K562 (cell line): Measurements from ENCODE around the gene LATS2. TPM values are rescaled to one million over a fixed set of nuclear protein-coding genes. Genes with fewer than 3 reads are reported as not detected.
A peak's percentile ranks its signal among the peaks of the same experiment; 100 is the strongest.

ENCODE experiments used
- ATAC-seq: fragments of 200-7000 bp; cut with Tn5 transposase; 3 replicates; pipeline ENCODE4 v1.9.1; 2020; ENCODE audit warnings: moderate library complexity
- BruUV-seq: library from RNA; stranded (reverse); fragments of 400-500 nt; replicated peaks from 2 replicates; lab custom pipeline; 2021; lab: Mats Ljungman, UMichigan
- CTCF ChIA-PET: fragments of 300-600 bp; formaldehyde crosslinking; extraction: SDS; loops from one replicate; lab custom pipeline; 2021; ENCODE audit warnings: low intra/inter-chr PET ratio; lab: Yijun Ruan, JAX
- POLR2A ChIA-PET: fragments of 300-600, 350-650 bp; sonication (Branson Sonifier 250); formaldehyde crosslinking; extraction: SDS; loops from one replicate; lab custom pipeline; 2021; ENCODE audit warnings: antibody characterized with exemption, inconsistent platforms; lab: Yijun Ruan, JAX
- DNase-seq, 4 experiments: peaks; one replicate each; pipeline versions ENCODE4 v3.0.0 to v3.0.0-alpha.2; 2011 to 2018; ENCODE audit warnings: low spot score in 3 of 4, mixed read lengths in 3 of 4; ENCODE audit errors: extremely low read depth in 1 of 4
- FAIRE-seq: peaks from 2 replicates; lab custom pipeline; 2011; peaks lifted over from hg19 to GRCh38; lab: Jason Lieb, UNC
- H2AFZ ChIP-seq: 2 replicates; pipeline ENCODE4 v1.6.0; 2011; ENCODE audit warnings: low read depth, low read length, control low read depth, inconsistent platforms
- H3K27ac ChIP-seq: fragments of 200-600 bp; 3 replicates; pipeline ENCODE4 v1.8.0; 2011; ENCODE audit warnings: low read depth, mild to moderate bottlenecking, control low read depth, inconsistent platforms, low read length, moderate library complexity, mixed read lengths; ENCODE audit errors: extremely low read depth
- H3K27me3 ChIP-seq, 2 experiments: fragments of 300-600 bp in 1 of 2; 2 replicates in 1 of 2; 3 replicates in 1 of 2; pipeline versions ENCODE4 v1.6.0 to v1.8.0; 2011; ENCODE audit warnings: inconsistent platforms in 2 of 2, low read length in 2 of 2, mild to moderate bottlenecking in 1 of 2, mixed read lengths in 1 of 2, moderate library complexity in 1 of 2; ENCODE audit not compliant: control insufficient read depth in 2 of 2, insufficient read depth in 2 of 2
- H3K36me3 ChIP-seq: fragments of 300-600 bp; 3 replicates; pipeline ENCODE4 v1.8.0; 2011; ENCODE audit warnings: mild to moderate bottlenecking, low read length, inconsistent platforms; ENCODE audit not compliant: control insufficient read depth, insufficient read depth
- H3K4me1 ChIP-seq, 2 experiments: fragments of 200-600 bp in 1 of 2; replicated peaks in 1 of 2; 2 replicates in 1 of 2; 3 replicates in 1 of 2; pipeline versions ENCODE4 v1.5.1 to v1.8.0; 2011; ENCODE audit warnings: inconsistent platforms in 2 of 2, low read length in 2 of 2, mild to moderate bottlenecking in 1 of 2, mixed read lengths in 1 of 2, moderate library complexity in 1 of 2; ENCODE audit not compliant: control insufficient read depth in 2 of 2, insufficient read depth in 2 of 2
- H3K4me2 ChIP-seq: 2 replicates; pipeline ENCODE4 v1.6.1; 2011; ENCODE audit warnings: low read length, control low read depth, inconsistent platforms, mixed read lengths; ENCODE audit not compliant: insufficient read depth
- H3K4me3 ChIP-seq: fragments of 200-600 bp; sonication (generic), shearing (Covaris generic); 2 replicates; pipeline ENCODE4 v1.5.1; 2016; ENCODE audit warnings: control low read depth, inconsistent platforms
- H3K79me2 ChIP-seq: fragments of 200-600 bp; 3 replicates; pipeline ENCODE4 v1.8.0; 2011; ENCODE audit warnings: low read length, inconsistent platforms; ENCODE audit not compliant: control insufficient read depth, insufficient read depth
- H3K9ac ChIP-seq, 2 experiments: 2 replicates each; pipeline versions ENCODE4 v1.6.0 to v1.6.1; 2011; ENCODE audit warnings: low read depth in 2 of 2, low read length in 2 of 2, control low read depth in 1 of 2, inconsistent platforms in 1 of 2, mild to moderate bottlenecking in 1 of 2, mixed read lengths in 1 of 2; ENCODE audit not compliant: insufficient read depth in 1 of 2
- H3K9me1 ChIP-seq: one replicate; pipeline ENCODE4 v1.6.0; 2011; ENCODE audit warnings: inconsistent platforms, mild to moderate bottlenecking, low read length, moderate library complexity; ENCODE audit not compliant: control insufficient read depth, insufficient read depth
- H3K9me3 ChIP-seq: replicated peaks from 2 replicates; pipeline ENCODE4 v1.5.1; 2011; ENCODE audit warnings: low read depth, low read length, inconsistent platforms; ENCODE audit not compliant: control insufficient read depth, insufficient read depth
- H4K20me1 ChIP-seq: replicated peaks from 2 replicates; pipeline ENCODE4 v1.6.1; 2011; ENCODE audit warnings: low read length, inconsistent platforms, mixed read lengths; ENCODE audit not compliant: control insufficient read depth, insufficient read depth
- CHD1 ChIP-seq: fragments of 200-600 bp; sonication (generic); IDR thresholded peaks from one replicate; pipeline ENCODE4 v1.6.1; 2012; ENCODE audit warnings: mild to moderate bottlenecking, moderate library complexity, low read length, inconsistent platforms
- CHD2 ChIP-seq: IDR thresholded peaks from 2 replicates; pipeline ENCODE4 v1.6.1; 2011; ENCODE audit warnings: low read depth, low read length
- DDX20 ChIP-seq: fragments of 450-650 bp; IDR thresholded peaks from 2 replicates; pipeline ENCODE4 v1.6.1; 2016; ENCODE audit warnings: missing genetic modification characterization, low read depth, mild to moderate bottlenecking, missing compliant biosample characterization, moderate library complexity
- DPF2 ChIP-seq: fragments of 450-650 bp; IDR thresholded peaks from 2 replicates; pipeline ENCODE4 v1.6.1; 2016
- E2F5 ChIP-seq: sonication (generic); formaldehyde crosslinking; IDR thresholded peaks from 2 replicates; pipeline ENCODE4 v1.8.0; 2022; ENCODE audit warnings: mild to moderate bottlenecking, missing genetic modification reagents
- ELF1 ChIP-seq: fragments of 200-800 bp; sonication (Bioruptor generic); IDR thresholded peaks from 2 replicates; pipeline ENCODE4 v1.6.1; 2016; ENCODE audit warnings: missing genetic modification characterization, missing compliant biosample characterization
- L3MBTL2 ChIP-seq: fragments of 450-650 bp; IDR thresholded peaks from 2 replicates; pipeline ENCODE4 v1.6.1; 2016; ENCODE audit warnings: mild to moderate bottlenecking, moderate library complexity
- MECOM ChIP-seq: fragments of 250-450 bp; sonication (Bioruptor Pico); IDR thresholded peaks from 2 replicates; pipeline ENCODE4 v1.8.0; 2022; ENCODE audit warnings: inconsistent platforms
- MEIS2 ChIP-seq: fragments of 450-650 bp; IDR thresholded peaks from 2 replicates; pipeline ENCODE4 v1.6.1; 2014; ENCODE audit warnings: mild to moderate bottlenecking; ENCODE audit not compliant: partially characterized antibody
- NCOR1 ChIP-seq: fragments of 450-650 bp; IDR thresholded peaks from 2 replicates; pipeline ENCODE4 v1.6.1; 2016; ENCODE audit warnings: mild to moderate bottlenecking, moderate library complexity
- PHF20 ChIP-seq: fragments of 450-650 bp; IDR thresholded peaks from 2 replicates; pipeline ENCODE4 v1.6.1; 2018; ENCODE audit not compliant: partially characterized antibody
- RCOR1 ChIP-seq, 2 experiments: IDR thresholded peaks; 2 replicates each; pipeline ENCODE4 v1.6.1; 2012; ENCODE audit warnings: low read depth in 2 of 2, low read length in 2 of 2, borderline replicate concordance in 1 of 2, improper control_type of control experiment in 1 of 2
- SIX5 ChIP-seq, 2 experiments: IDR thresholded peaks; 2 replicates each; pipeline ENCODE4 v1.6.1; 2011; ENCODE audit warnings: low read length in 2 of 2, borderline replicate concordance in 1 of 2, low read depth in 1 of 2, mild to moderate bottlenecking in 1 of 2, moderate library complexity in 1 of 2; ENCODE audit not compliant: insufficient read depth in 1 of 2
- SMAD1 ChIP-seq: fragments of 150-350 bp; IDR thresholded peaks from 2 replicates; pipeline ENCODE4 v1.6.1; 2014; ENCODE audit warnings: low read length, low read depth; ENCODE audit not compliant: partially characterized antibody
- SOX6 ChIP-seq: fragments of 450-650 bp; IDR thresholded peaks from 2 replicates; pipeline ENCODE4 v1.6.1; 2014; ENCODE audit warnings: mild to moderate bottlenecking
- SUPT5H ChIP-seq: fragments of 450-650 bp; IDR thresholded peaks from 2 replicates; pipeline ENCODE4 v1.6.1; 2016
- TEAD4 ChIP-seq, 2 experiments: sonication (generic) in 1 of 2; formaldehyde crosslinking in 1 of 2; IDR thresholded peaks; 2 replicates each; pipeline versions ENCODE4 v1.6.1 to v1.8.0; 2012 to 2022; ENCODE audit warnings: borderline replicate concordance in 1 of 2, inconsistent platforms in 1 of 2, low read length in 1 of 2, mild to moderate bottlenecking in 1 of 2, missing genetic modification reagents in 1 of 2
- TRIM28 ChIP-seq: fragments of 450-650 bp; IDR thresholded peaks from 2 replicates; pipeline ENCODE4 v1.6.1; 2017
- USF2 ChIP-seq: sonication (generic); formaldehyde crosslinking; IDR thresholded peaks from 2 replicates; pipeline ENCODE4 v1.5.0; 2020; ENCODE audit warnings: missing genetic modification reagents
- ZBTB26 ChIP-seq: fragments of 450-650 bp; formaldehyde crosslinking; IDR thresholded peaks from 2 replicates; pipeline ENCODE4 v1.4.0; 2022; ENCODE audit warnings: missing genetic modification characterization
- ZNF184 ChIP-seq: sonication (generic); formaldehyde crosslinking; IDR thresholded peaks from 2 replicates; pipeline ENCODE4 v1.5.0; 2020; ENCODE audit warnings: missing genetic modification reagents
- ZNF3 ChIP-seq: fragments of 250-450 bp; sonication (Bioruptor Pico); IDR thresholded peaks from 2 replicates; pipeline ENCODE4 v1.5.0; 2021; ENCODE audit warnings: mild to moderate bottlenecking, moderate library complexity
- ZNF311 ChIP-seq: fragments of 250-450 bp; sonication (Bioruptor Pico); IDR thresholded peaks from 2 replicates; pipeline ENCODE4 v1.4.0; 2020; ENCODE audit warnings: mild to moderate bottlenecking, moderate library complexity
- WGBS: fragments of 100-300 bp; shearing (Covaris generic); methylation state at CpG from one replicate; pipeline ENCODE4 v1.1.6; 2016; ENCODE audit warnings: low coverage, mixed read lengths; ENCODE audit not compliant: insufficient coverage; ENCODE audit errors: missing lambda C conversion rate; 5-methylcytosine and 5-hydroxymethylcytosine counted together
- in situ Hi-C: fragments of 300-500 bp; cut with MboI; formaldehyde crosslinking; loops from 4 replicates; pipeline ENCODE4 v1.15.0; 2018; ENCODE audit warnings: inconsistent platforms, mixed read lengths
- intact Hi-C: fragments of 100-400 bp; cut with micrococcal nuclease; formaldehyde crosslinking; loops from 2 replicates; pipeline ENCODE4 v1.14.2; 2022
- polyA plus RNA-seq, 8 experiments: library from polyadenylated mRNA; depleted of rRNA in 4 of 8; stranded (reverse) in 5 of 8; unstranded in 3 of 8; fragments of >200 nt; fragmentation: Nextera tagmentation in 2 of 8; fragmentation: Illumina TruSeq in 1 of 8; extraction: Ambion mirVana in 2 of 8; extraction: Trizol in 1 of 8; gene quantifications; 2 replicates each; pipeline versions ENCODE4 v1.2.1 to v1.2.3, GENCODE V29; 2011 to 2014; ENCODE audit warnings: inconsistent platforms in 1 of 8, missing spikeins in 1 of 8
- total RNA-seq, 7 experiments: library from RNA; depleted of rRNA in 6 of 7; stranded (reverse); fragments of >200 nt in 6 of 7; fragmentation: Illumina TruSeq in 2 of 7; extraction: Trizol in 2 of 7; gene quantifications; 2 replicates each; pipeline versions ENCODE4 v1.2.1 to v1.2.3, GENCODE V29; 2011 to 2021; ENCODE audit warnings: low replicate concordance in 1 of 7

The LATS2 gene
- total and polyA plus RNA-seq, 9 of the 15 experiments (the other 6 are each of a cell fraction or from before 2014, with no cell fraction given), result 0.18 to 3.7 (median 0.76) TPM

GRCh38 chr13:20995245-20995838 lies 66.0 kb downstream of the LATS2 start:
- WGBS, result 5% methylated on average over 4 of the region's 4 CpGs
- no peak for TF ChIP-seq USF2 (CRISPR knock-in tag)
- TF ChIP-seq ZNF184 (CRISPR knock-in tag), result no peak
- TF ChIP-seq CHD1, result no peak
- TF ChIP-seq ZNF311 (CRISPR knock-in tag), result no peak
- no peak for TF ChIP-seq SUPT5H
- peak; percentile 51 for TF ChIP-seq NCOR1
- peak in 1 of 2 experiments; percentile 85; a peak in 2 of 4 replicates for TF ChIP-seq RCOR1 (IDR thresholded peaks at IDR 0.05; ENCODE audit: borderline replicate concordance in 1 of 2, low read depth in 2 of 2, low read length in 2 of 2)
- TF ChIP-seq PHF20, result no peak
- no peak for TF ChIP-seq SIX5 (IDR thresholded peaks at IDR 0.05; ENCODE audit: borderline replicate concordance in 1 of 2, insufficient read depth in 1 of 2, low read depth in 1 of 2, low read length in 2 of 2)
- no peak for TF ChIP-seq ELF1
- no peak for TF ChIP-seq ZBTB26 (CRISPR knock-in tag)
- TF ChIP-seq MEIS2, result peak; percentile 26
- TF ChIP-seq SMAD1, result no peak
- TF ChIP-seq DDX20, result no peak
- TF ChIP-seq MECOM, result 0 out of 2 replicates have a peak, but pooled peaks have one; percentile 19
- no peak for TF ChIP-seq ZNF3 (CRISPR knock-in tag)
- no peak for TF ChIP-seq CHD2
- no peak for TF ChIP-seq E2F5
- TF ChIP-seq TRIM28, result no peak
- no peak for TF ChIP-seq L3MBTL2
- peak; percentile 39; the same call in 1 of the 2 replicates for TF ChIP-seq TEAD4 (IDR thresholded peaks at IDR 0.05; ENCODE audit: low read length)
- TF ChIP-seq TEAD4 (CRISPR knock-in tag; IDR thresholded peaks at IDR 0.05; ENCODE audit: borderline replicate concordance), result no peak
- no peak for TF ChIP-seq DPF2
- TF ChIP-seq SOX6, result no peak

More at GRCh38 chr13:20995245-20995838, 66.0 kb downstream of the LATS2 start:
- H3K4me3 ChIP-seq, result no peak overlapping the region
- peaks cover 18 to 21% of the 10 kb centered on the region in 2 experiments; a peak in 4 of 5 replicates for H3K4me1 ChIP-seq
- H3K9me3 ChIP-seq, result no peaks in the 10 kb centered on the region
- no peak overlapping the region for H3K4me2 ChIP-seq
- FAIRE-seq (peak; percentile 35), DNase-seq (peak in 3 of 4 experiments; percentile 13 to 57 (median 34)), ATAC-seq (peak; percentile 62)
- no peaks in the 10 kb centered on the region for H3K9me1 ChIP-seq
- no peaks in the 10 kb centered on the region for H3K79me2 ChIP-seq
- no peak overlapping the region for H3K27ac ChIP-seq
- H3K9ac ChIP-seq, result no peak overlapping the region
- no peak overlapping the region for H2AFZ ChIP-seq
- POLR2A ChIA-PET, result no interaction called here
- no peaks in the 10 kb centered on the region for H3K36me3 ChIP-seq
- H3K27me3 ChIP-seq, result no peaks in the 10 kb centered on the region
- in situ Hi-C loops (no loop called here), intact Hi-C loops (no loop called here)
- BruUV-seq, result no TSS peak
- CTCF ChIA-PET, result no interaction called here
- peaks cover 6% of the 10 kb centered on the region for H4K20me1 ChIP-seq
